GM10248 (cell line): ENCODE results near the gene VPS37C.

ENCODE experiments used
- CTCF ChIA-PET: fragments of 300-600 bp; sonication (Branson Sonifier 250); formaldehyde crosslinking; extraction: SDS; loops from one replicate; lab custom pipeline; 2021; ENCODE audit warnings: antibody characterized with exemption; lab: Yijun Ruan, JAX
- POLR2A ChIA-PET: fragments of 350-650 bp; sonication (Branson Sonifier 250); formaldehyde crosslinking; extraction: SDS; loops from one replicate; lab custom pipeline; 2020; ENCODE audit warnings: antibody characterized with exemption; lab: Yijun Ruan, JAX
- DNase-seq: peaks from one replicate; pipeline ENCODE4 v3.0.0; 2012; ENCODE audit errors: extremely low spot score
- CTCF ChIP-seq: IDR thresholded peaks from 2 replicates; pipeline ENCODE4 v1.5.1; 2012; ENCODE audit warnings: mild to moderate bottlenecking, low read depth; ENCODE audit errors: extremely low read depth, missing control alignments, control extremely low read depth

Gene VPS37C

GRCh38 chr11:61198361-61198760 is 37.1 kb upstream of the VPS37C start:
- no peak for DNase-seq
- no peak for TF ChIP-seq CTCF
- CTCF ChIA-PET, result interaction anchor here (1.4 kb wide), 1 partner anchor 11 kb away, joined by 5 read pairs; no protein-coding TSS in a partner anchor
- POLR2A ChIA-PET, result no interaction called here

- POLR2A ChIA-PET, result no interaction called here
- TF ChIP-seq CTCF, result no peak
- no peak for DNase-seq
- CTCF ChIA-PET, result interaction anchor here (2.9 kb wide), 1 partner anchor 9 kb away, joined by 19 read pairs; no protein-coding TSS in a partner anchor
These were observed 34.5 kb upstream of the VPS37C start for GRCh38 chr11:61195719-61196118.

- POLR2A ChIA-PET, result no interaction called here
- TF ChIP-seq CTCF, result no peak
- CTCF ChIA-PET, result interaction anchor here (1.1 to 2.9 kb wide), 2 partner anchors 8 to 296 kb away, joined by 4 to 19 read pairs; no protein-coding TSS in a partner anchor
- DNase-seq, result no peak
These were observed 33.9 kb upstream of the VPS37C start for GRCh38 chr11:61194981-61195695.

GRCh38 chr11:61194169-61194671 is 33.0 kb upstream of the VPS37C start:
- no peak for DNase-seq
- ChIA-PET CTCF (interaction anchor here (1.1 kb wide), 1 partner anchor 295 kb away, joined by 4 read pairs; no protein-coding TSS in a partner anchor), POLR2A (no interaction called here)
- no peak for TF ChIP-seq CTCF

GRCh38 chr11:61193596-61193995 is 32.4 kb upstream of the VPS37C start:
- no peak for TF ChIP-seq CTCF
- CTCF ChIA-PET, result no interaction called here
- POLR2A ChIA-PET, result no interaction called here
- no peak for DNase-seq

- no peak for DNase-seq
- ChIA-PET CTCF (interaction anchor here (1.2 to 5.7 kb wide), 3 partner anchors 13 to 359 kb away, joined by 3 to 53 read pairs (median 39); no protein-coding TSS in a partner anchor), POLR2A (no interaction called here)
These were observed 28.7 kb upstream of the VPS37C start for GRCh38 chr11:61189933-61190332.

More at GRCh38 chr11:61189933-61190332, 28.7 kb upstream of the VPS37C start:
- no peak for TF ChIP-seq CTCF
